Duodenal mucosa (tissue), 2 donors: ENCODE measurements around the gene FOSL1.

Source experiments
- H3K27ac ChIP-seq: one replicate; pipeline ENCODE4 v1.7.0; 2013; ENCODE audit warnings: low read depth, low read length
- H3K27me3 ChIP-seq, 2 donors: one replicate each; pipeline ENCODE4 v1.7.0; 2013; ENCODE audit warnings: low read length in 2 of 2, control low read depth in 1 of 2; ENCODE audit not compliant: insufficient read depth in 2 of 2, control insufficient read depth in 1 of 2
- H3K36me3 ChIP-seq, 2 donors: one replicate each; pipeline ENCODE4 v1.7.0; 2013; ENCODE audit warnings: low read length in 2 of 2, control low read depth in 1 of 2; ENCODE audit not compliant: insufficient read depth in 2 of 2, control insufficient read depth in 1 of 2
- H3K4me1 ChIP-seq, 2 donors: one replicate each; pipeline ENCODE4 v1.7.0; 2013; ENCODE audit warnings: low read length in 2 of 2, control low read depth in 1 of 2; ENCODE audit not compliant: insufficient read depth in 2 of 2, control insufficient read depth in 1 of 2
- H3K4me3 ChIP-seq, 2 donors: one replicate each; pipeline ENCODE4 v1.7.0; 2013; ENCODE audit warnings: low read length in 2 of 2, low read depth in 1 of 2
- H3K9ac ChIP-seq, 2 donors: one replicate each; pipeline ENCODE4 v1.7.0; 2013; ENCODE audit warnings: low read length in 2 of 2, low read depth in 1 of 2
- H3K9me3 ChIP-seq, 2 donors: one replicate each; pipeline ENCODE4 v1.7.0; 2013; ENCODE audit warnings: low read length in 2 of 2, control low read depth in 1 of 2; ENCODE audit not compliant: control insufficient read depth in 1 of 2

The FOSL1 gene

GRCh38 chr11:65862941-65863888, 37.0 kb downstream of the FOSL1 start:
- Histone ChIP-seq H3K36me3 (peaks cover 39 to 59% of the 10 kb centered on the region in 2 donors), H3K27ac (no peak overlapping the region), H3K27me3 (no peaks in the 10 kb centered on the region), H3K9me3 (no peaks in the 10 kb centered on the region), H3K9ac (no peak overlapping the region), H3K4me3 (no peak overlapping the region), H3K4me1 (peaks cover 13 to 19% of the 10 kb centered on the region in 2 donors)

GRCh38 chr11:65862191-65862735, 37.9 kb downstream of the FOSL1 start:
- Histone ChIP-seq H3K27me3 (no peaks in the 10 kb centered on the region), H3K36me3 (peaks cover 37 to 53% of the 10 kb centered on the region in 2 donors)

GRCh38 chr11:65861533-65862183, 38.5 kb downstream of the FOSL1 start:
- Histone ChIP-seq H3K4me1 (peaks cover 14 to 20% of the 10 kb centered on the region in 2 donors), H3K4me3 (peak overlapping the region; percentile 92 to 96), H3K9me3 (no peaks in the 10 kb centered on the region), H3K27me3 (no peaks in the 10 kb centered on the region), H3K27ac (no peak overlapping the region), H3K36me3 (peaks cover 31 to 47% of the 10 kb centered on the region in 2 donors), H3K9ac (peak overlapping the region; percentile 82 to 100)

More at GRCh38 chr11:65862191-65862735, 37.9 kb downstream of the FOSL1 start:
- H3K9me3 ChIP-seq = no peaks in the 10 kb centered on the region
- H3K4me3 ChIP-seq = no peak overlapping the region
- H3K27ac ChIP-seq = no peak overlapping the region
- no peak overlapping the region for H3K9ac ChIP-seq
- peaks cover 13 to 19% of the 10 kb centered on the region in 2 donors for H3K4me1 ChIP-seq

DNA sequence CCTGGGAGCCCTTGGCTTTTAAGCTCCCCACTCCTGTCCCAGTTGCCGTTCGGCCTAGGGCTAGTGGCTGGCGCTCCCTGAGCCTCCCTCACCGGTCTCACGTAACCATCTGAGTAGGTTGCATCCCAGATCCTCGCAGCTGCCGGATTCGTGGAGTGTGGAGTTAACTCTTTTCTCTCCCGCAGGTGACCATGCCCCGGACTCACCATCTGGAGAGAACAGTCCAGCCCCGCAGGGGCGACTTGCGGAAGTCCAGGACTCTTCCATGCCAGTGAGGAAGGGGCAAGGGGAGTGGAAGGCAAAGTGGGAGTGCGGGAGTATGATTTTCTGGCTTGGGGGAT, 39.1 kb downstream of the FOSL1 start:
- H3K9me3 ChIP-seq = no peaks in the 10 kb centered on the region
- peaks cover 19 to 25% of the 10 kb centered on the region in 2 donors for H3K4me1 ChIP-seq
- peak overlapping the region; percentile 82 to 100 for H3K9ac ChIP-seq
- peak overlapping the region; percentile 94 for H3K27ac ChIP-seq
- peak overlapping the region; percentile 92 to 96 for H3K4me3 ChIP-seq
- H3K27me3 ChIP-seq = no peaks in the 10 kb centered on the region
- H3K36me3 ChIP-seq = peaks cover 35 to 46% of the 10 kb centered on the region in 2 donors

DNA sequence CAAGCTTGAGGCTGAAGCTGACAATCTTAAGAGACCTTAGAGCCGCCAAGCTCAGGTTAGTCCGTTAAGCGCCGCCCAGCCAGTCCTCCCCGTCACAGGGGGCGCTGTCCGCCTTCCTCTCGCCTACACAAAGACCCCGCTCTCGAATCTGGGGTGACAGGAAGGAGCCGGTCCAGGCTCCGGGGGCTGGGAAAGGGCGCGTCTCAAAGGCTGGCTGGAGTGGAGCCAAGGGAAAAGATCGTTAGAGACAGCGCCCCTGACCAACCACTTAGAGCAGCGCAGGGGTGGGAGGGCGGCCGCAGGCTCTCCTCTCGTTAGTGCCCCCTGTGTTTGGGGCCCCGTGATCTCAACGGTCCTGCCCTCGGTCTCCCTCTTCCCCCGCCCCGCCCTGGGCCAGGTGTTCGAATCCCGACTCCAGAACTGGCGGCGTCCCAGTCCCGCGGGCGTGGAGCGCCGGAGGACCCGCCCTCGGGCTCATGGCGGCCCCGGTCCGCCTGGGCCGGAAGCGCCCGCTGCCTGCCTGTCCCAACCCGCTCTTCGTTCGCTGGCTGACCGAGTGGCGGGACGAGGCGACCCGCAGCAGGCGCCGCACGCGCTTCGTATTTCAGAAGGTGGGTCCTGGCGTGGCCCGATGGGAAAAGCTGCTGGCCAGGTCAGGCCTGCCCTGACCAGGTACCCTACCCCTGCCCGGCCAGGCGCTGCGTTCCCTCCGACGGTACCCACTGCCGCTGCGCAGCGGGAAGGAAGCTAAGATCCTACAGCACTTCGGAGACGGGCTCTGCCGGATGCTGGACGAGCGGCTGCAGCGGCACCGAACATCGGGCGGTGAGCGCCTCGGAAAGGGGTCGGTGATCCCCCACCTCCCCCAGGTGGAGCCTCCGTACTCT, 39.7 kb downstream of the FOSL1 start, which contains the start of gene MUS81:
Gene MUS81 (plus strand): TSS at position 156 of the 887 bp plus-strand sequence. CDS start 321 bp downstream, at position 477.
- Histone ChIP-seq H3K36me3 (peaks cover 35 to 47% of the 10 kb centered on the region in 2 donors), H3K27me3 (no peaks in the 10 kb centered on the region), H3K4me3 (peak within 1 kb of the TSS; percentile 92 to 96), H3K4me1 (peaks cover 25 to 31% of the 10 kb centered on the region in 2 donors), H3K9ac (peak within 1 kb of the TSS; percentile 82 to 100), H3K9me3 (no peaks in the 10 kb centered on the region), H3K27ac (peak within 1 kb of the TSS; percentile 94)

- H3K4me1 ChIP-seq = peaks cover 32 to 38% of the 10 kb centered on the region in 2 donors
- H3K27ac ChIP-seq = peak overlapping the region; percentile 94
- no peaks in the 10 kb centered on the region for H3K27me3 ChIP-seq
- H3K9me3 ChIP-seq = no peaks in the 10 kb centered on the region
- peaks cover 32 to 47% of the 10 kb centered on the region in 2 donors for H3K36me3 ChIP-seq
- H3K4me3 ChIP-seq = peak overlapping the region; percentile 92 to 96
- peak overlapping the region; percentile 82 to 100 for H3K9ac ChIP-seq
Observed at GRCh38 chr11:65859812-65860277, 40.3 kb downstream of the FOSL1 start.

DNA sequence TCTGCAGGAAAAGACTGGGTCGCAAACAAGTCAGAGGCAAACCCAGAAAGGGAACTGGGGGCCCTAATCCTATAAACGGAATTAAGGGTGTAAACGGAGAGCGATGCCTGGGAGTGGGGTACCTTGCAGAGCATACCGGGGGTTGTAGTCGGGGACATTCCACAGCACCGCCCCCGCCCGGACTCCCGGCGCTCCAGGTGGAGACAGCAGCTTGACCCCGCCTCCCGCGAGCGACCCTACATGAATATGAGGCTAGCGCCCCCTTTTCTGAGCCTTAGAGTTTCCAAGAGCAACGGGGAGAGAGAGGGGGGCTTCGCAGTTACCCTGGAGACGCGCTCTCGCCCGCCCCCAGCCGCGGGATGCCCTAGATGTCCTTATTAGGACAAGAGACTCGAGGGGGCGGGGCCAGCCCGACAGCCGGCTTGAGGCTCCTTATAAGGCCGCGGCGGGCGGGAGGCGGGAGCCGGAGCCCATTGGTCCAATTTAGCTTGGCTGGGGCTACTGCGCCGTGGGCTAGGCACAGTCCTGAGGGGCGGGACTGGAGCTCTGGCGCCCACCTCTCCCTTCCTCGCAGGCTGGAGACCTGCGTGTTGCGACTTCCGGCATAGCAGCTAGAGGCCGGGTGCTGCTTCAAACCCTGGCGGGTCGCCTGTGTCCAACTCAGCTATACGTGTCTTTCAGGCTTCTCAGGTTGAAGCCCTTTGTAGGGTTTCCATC, 40.9 kb downstream of the FOSL1 start:
- Histone ChIP-seq H3K4me3 (peak overlapping the region; percentile 92 to 96), H3K36me3 (peaks cover 30 to 47% of the 10 kb centered on the region in 2 donors), H3K27ac (peak overlapping the region; percentile 94), H3K9ac (peak overlapping the region; percentile 82 to 100), H3K4me1 (peaks cover 37 to 44% of the 10 kb centered on the region in 2 donors), H3K9me3 (no peaks in the 10 kb centered on the region), H3K27me3 (no peaks in the 10 kb centered on the region)

GRCh38 chr11:65858681-65859087, 41.5 kb downstream of the FOSL1 start:
- H3K4me1 ChIP-seq = peaks cover 39 to 46% of the 10 kb centered on the region in 2 donors

More at GRCh38 chr11:65858681-65859087, 41.5 kb downstream of the FOSL1 start:
- Histone ChIP-seq H3K27ac (peak overlapping the region; percentile 94), H3K9me3 (no peaks in the 10 kb centered on the region), H3K36me3 (peaks cover 25 to 47% of the 10 kb centered on the region in 2 donors), H3K27me3 (no peaks in the 10 kb centered on the region), H3K4me3 (peak overlapping the region; percentile 92 to 96), H3K9ac (peak overlapping the region; percentile 82 to 87)
